ENCODE results near the gene ZBTB3. TPM values are rescaled to one million over a fixed set of nuclear protein-coding genes. Genes with fewer than 3 reads are reported as not detected.

The ZBTB3 gene
- 13.8 TPM for total RNA-seq

DNA sequence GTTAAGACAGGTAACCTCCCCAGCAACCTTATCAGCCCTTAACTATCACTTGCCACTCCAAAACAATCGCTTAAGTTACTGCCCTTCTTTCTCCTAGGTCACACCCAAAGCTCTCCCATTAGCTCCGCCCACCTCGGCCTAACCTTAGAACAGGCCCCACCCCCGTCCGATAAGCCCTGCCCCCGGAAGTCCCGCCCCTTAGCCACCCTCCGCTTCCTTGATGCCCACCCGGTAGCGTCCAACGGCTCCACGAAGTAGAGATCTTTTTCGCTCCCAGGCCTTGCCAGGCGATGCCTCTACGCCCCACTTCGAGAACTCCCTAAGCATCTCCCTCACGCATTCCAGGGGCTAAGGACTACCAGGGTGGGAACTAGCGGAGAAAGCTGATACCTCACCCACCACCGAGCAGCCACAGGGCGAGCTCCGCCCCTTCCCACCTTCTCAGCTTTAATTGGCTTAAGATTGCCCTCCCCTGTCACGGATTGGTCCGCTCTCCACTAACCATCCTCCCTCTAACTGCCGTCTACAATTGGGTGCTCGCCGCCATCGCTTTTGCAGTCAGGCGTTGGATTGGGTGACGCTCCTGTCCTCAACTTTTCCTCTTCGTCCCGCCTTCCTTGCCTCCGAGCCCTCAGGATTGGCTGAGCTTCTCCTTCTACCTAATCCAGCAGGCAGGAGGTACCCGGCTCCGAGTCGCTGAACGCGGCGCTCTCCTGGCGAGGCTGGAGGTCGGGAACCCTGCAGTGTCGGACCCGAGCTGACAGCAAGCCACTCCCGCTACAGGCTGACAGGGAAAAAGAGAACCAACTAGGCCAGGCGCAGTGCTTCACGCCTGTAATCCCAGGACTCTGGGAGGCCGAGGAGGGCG is at the start of gene ZBTB3:
ZBTB3 (minus strand) TSS at position 425 of the 868 bp plus-strand sequence. CDS start 496 bp downstream, outside the sequence.

DNA sequence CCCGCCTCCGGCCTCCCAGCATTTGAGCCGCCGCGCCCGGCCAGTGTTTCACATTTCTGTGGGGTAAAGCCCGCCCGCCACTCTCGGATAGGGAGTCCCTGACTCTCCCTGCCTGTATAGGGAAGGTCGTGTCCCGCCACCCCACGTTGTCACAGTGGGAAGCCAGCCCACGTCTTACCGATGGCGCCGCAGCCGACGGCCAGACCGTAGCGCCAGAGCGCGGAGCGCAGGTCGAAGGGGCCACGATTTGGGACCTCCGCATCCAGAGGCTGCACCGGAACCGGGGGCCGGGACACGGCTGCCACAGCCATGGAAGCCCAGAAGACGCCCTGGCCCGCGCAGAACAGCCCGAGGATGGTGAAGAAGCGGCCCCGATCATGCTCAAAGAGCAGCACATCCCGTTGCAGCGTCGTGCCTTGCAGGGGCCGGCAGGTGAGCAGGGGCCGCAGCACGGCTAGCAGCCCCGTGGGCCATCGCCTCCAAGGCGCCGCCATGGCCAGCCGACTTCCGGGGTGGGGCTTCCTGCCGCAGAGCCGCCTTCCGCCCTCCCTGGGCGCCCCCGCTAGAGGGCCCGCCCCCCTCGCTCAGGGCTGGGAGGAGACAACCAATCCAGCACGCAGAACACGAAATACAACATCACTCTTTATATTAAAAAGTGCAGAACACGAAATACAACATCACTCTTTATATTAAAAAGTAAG is 37.7 kb upstream of the ZBTB3 start, which contains the start of gene TMEM223:
TMEM223 (minus strand) TSS at position 506 of the 701 bp plus-strand sequence; CDS start at position 494, 12 bp downstream.

GRCh38 chr11:62787005-62787759 is 33.2 kb upstream of the ZBTB3 start, which contains the start of gene TMEM179B:
TSS of gene TMEM179B (plus strand) at chr11:62787402. CDS start at chr11:62787432, 30 bp downstream.

GRCh38 chr11:62771144-62772021 is 17.4 kb upstream of the ZBTB3 start, which contains the start of gene TAF6L:
TSS of gene TAF6L (plus strand) at chr11:62771396. CDS start at chr11:62775784, 4,388 bp downstream.

GRCh38 chr11:62728171-62728988 is 25.6 kb downstream of the ZBTB3 start, which contains the start of gene TTC9C:
TSS of gene TTC9C (plus strand) at chr11:62728486. CDS start at chr11:62728849, 363 bp downstream.

GRCh38 chr11:62727165-62727871 is 26.6 kb downstream of the ZBTB3 start, which contains the start of gene HNRNPUL2:
TSS of gene HNRNPUL2 (minus strand) at chr11:62727457. CDS start at chr11:62727156, 301 bp downstream.

GRCh38 chr11:62707277-62707861 is 46.6 kb downstream of the ZBTB3 start, which contains the start of the genes BSCL2 and GNG3:
TSS of gene BSCL2 (minus strand) at chr11:62707424. CDS start at chr11:62707195, 229 bp downstream.
TSS of gene GNG3 (plus strand) at chr11:62707676. CDS start at chr11:62708296, 620 bp downstream.

Small RNA genes lying within 50 kb of the gene (small RNA-seq; reads per million reads assigned to genes)
- 0.21 reads per million for gene MIR6514 (ENCODE audit: low replicate concordance)

Other genes with a start within 250 kb of the ZBTB3 start
- gene AHNAK, start 207.4 kb downstream of the ZBTB3 start, total RNA-seq = 13.5 TPM
- gene EEF1G, start 180.3 kb downstream of the ZBTB3 start, total RNA-seq = 1,400 TPM
- gene TUT1, start 162.6 kb downstream of the ZBTB3 start, total RNA-seq = 7.5 TPM
- gene MTA2, start 152.3 kb downstream of the ZBTB3 start, total RNA-seq = 139 TPM
- 5.9 TPM for gene EML3, start 141.4 kb downstream of the ZBTB3 start, total RNA-seq
- 0.94 TPM for gene ROM1, start 140.9 kb downstream of the ZBTB3 start, total RNA-seq
- gene B3GAT3, start 132.2 kb downstream of the ZBTB3 start, total RNA-seq = 22.5 TPM
- gene GANAB, start 107.5 kb downstream of the ZBTB3 start, total RNA-seq = 64.8 TPM
- 16.3 TPM for gene INTS5, start 100.9 kb downstream of the ZBTB3 start, total RNA-seq
- gene C11orf98, start 89.0 kb downstream of the ZBTB3 start, total RNA-seq = 19.7 TPM
- 8.8 TPM for gene CSKMT, start 88.8 kb downstream of the ZBTB3 start, total RNA-seq
- gene UQCC3, start 82.5 kb downstream of the ZBTB3 start, total RNA-seq = 4.1 TPM
- 5.6 TPM for gene LBHD1, start 81.9 kb downstream of the ZBTB3 start, total RNA-seq
- 85.1 TPM for gene UBXN1, start 75.1 kb downstream of the ZBTB3 start, total RNA-seq
- 0.31 TPM for gene LRRN4CL, start 64.6 kb downstream of the ZBTB3 start, total RNA-seq
- gene BSCL2, start 46.7 kb downstream of the ZBTB3 start, total RNA-seq = 102 TPM
- 28.8 TPM for gene GNG3, start 46.5 kb downstream of the ZBTB3 start, total RNA-seq
- 30.0 TPM for gene HNRNPUL2, start 26.7 kb downstream of the ZBTB3 start, total RNA-seq
- 28.2 TPM for gene TTC9C, start 25.7 kb downstream of the ZBTB3 start, total RNA-seq
- 60.1 TPM for gene POLR2G, start 7.4 kb upstream of the ZBTB3 start, total RNA-seq
- 16.0 TPM for gene TAF6L, start 17.2 kb upstream of the ZBTB3 start, total RNA-seq
- gene TMEM179B, start 33.2 kb upstream of the ZBTB3 start, total RNA-seq = 22.8 TPM
- 15.7 TPM for gene TMEM223, start 37.8 kb upstream of the ZBTB3 start, total RNA-seq
- gene NXF1, start 51.3 kb upstream of the ZBTB3 start, total RNA-seq = 33.2 TPM
- gene STX5, start 77.9 kb upstream of the ZBTB3 start, total RNA-seq = 40.1 TPM
- not detected for gene TEX54, start 78.7 kb upstream of the ZBTB3 start, total RNA-seq
- gene WDR74, start 85.4 kb upstream of the ZBTB3 start, total RNA-seq = 45.7 TPM
- gene SLC3A2, start 126.7 kb upstream of the ZBTB3 start, total RNA-seq = 76.7 TPM
- 12.8 TPM for gene CHRM1, start 167.2 kb upstream of the ZBTB3 start, total RNA-seq
- gene SLC22A6, start 230.8 kb upstream of the ZBTB3 start, total RNA-seq = 1.3 TPM